ENCODE measurements around the gene GHITM.
A peak's percentile ranks its signal among the peaks of the same experiment; 100 is the strongest.
"Not testable (repeated sequence)": the region's sequence is repeated elsewhere in the genome, so short reads cannot be mapped to it uniquely, and the experiment has no call there.

GHITM gene

GRCh38 chr10:84138478-84139125, 707 bp upstream of the GHITM start:
- in situ Hi-C loops (cut with MboI; ENCODE audit: low pct_unique_long_range_greater_than_20kb, low sequenced_read_pairs) = no loop called here
- DNase-seq = peak; percentile 9

- in situ Hi-C loops (cut with MboI; ENCODE audit: low pct_unique_long_range_greater_than_20kb, low sequenced_read_pairs) = no loop called here
- DNase-seq = no peak
These were observed 699 bp downstream of the GHITM start for GRCh38 chr10:84140036-84140379.

- in situ Hi-C loops (cut with MboI; ENCODE audit: low pct_unique_long_range_greater_than_20kb, low sequenced_read_pairs) = no loop called here
- DNase-seq = no peak
These were observed 8.0 kb downstream of the GHITM start for GRCh38 chr10:84147347-84147746.

- DNase-seq = peak; percentile 53
- in situ Hi-C loops (cut with MboI; ENCODE audit: low pct_unique_long_range_greater_than_20kb, low sequenced_read_pairs) = not testable (repeated sequence)
These were observed 8.8 kb downstream of the GHITM start for GRCh38 chr10:84148006-84148597.

GRCh38 chr10:84149854-84150253, 10.5 kb downstream of the GHITM start:
- no peak for DNase-seq
- in situ Hi-C loops (cut with MboI; ENCODE audit: low pct_unique_long_range_greater_than_20kb, low sequenced_read_pairs) = no loop called here

- DNase-seq = no peak
- in situ Hi-C loops (cut with MboI; ENCODE audit: low pct_unique_long_range_greater_than_20kb, low sequenced_read_pairs) = no loop called here
These were observed 13.5 kb downstream of the GHITM start for GRCh38 chr10:84152769-84153168.

- no peak for DNase-seq
- in situ Hi-C loops (cut with MboI; ENCODE audit: low pct_unique_long_range_greater_than_20kb, low sequenced_read_pairs) = no loop called here
These were observed 16.2 kb downstream of the GHITM start for GRCh38 chr10:84155521-84155920.

- DNase-seq = no peak
- in situ Hi-C loops (cut with MboI; ENCODE audit: low pct_unique_long_range_greater_than_20kb, low sequenced_read_pairs) = no loop called here
These were observed 16.7 kb downstream of the GHITM start for GRCh38 chr10:84156009-84156408.

- peak; percentile 59 for DNase-seq
These were observed 17.5 kb downstream of the GHITM start for GRCh38 chr10:84156768-84157167.

GRCh38 chr10:84158061-84158460, 18.8 kb downstream of the GHITM start:
- no peak for DNase-seq
- in situ Hi-C loops (cut with MboI; ENCODE audit: low pct_unique_long_range_greater_than_20kb, low sequenced_read_pairs) = no loop called here

More at GRCh38 chr10:84156768-84157167, 17.5 kb downstream of the GHITM start:
- in situ Hi-C loops (cut with MboI; ENCODE audit: low pct_unique_long_range_greater_than_20kb, low sequenced_read_pairs) = no loop called here

GRCh38 chr10:84158550-84158949, 19.2 kb downstream of the GHITM start:
- in situ Hi-C loops (cut with MboI; ENCODE audit: low pct_unique_long_range_greater_than_20kb, low sequenced_read_pairs) = no loop called here
- DNase-seq = no peak

GRCh38 chr10:84159076-84159685, 19.9 kb downstream of the GHITM start:
- in situ Hi-C loops (cut with MboI; ENCODE audit: low pct_unique_long_range_greater_than_20kb, low sequenced_read_pairs) = no loop called here
- no peak for DNase-seq

GRCh38 chr10:84160663-84161362, 21.5 kb downstream of the GHITM start:
- in situ Hi-C loops (cut with MboI; ENCODE audit: low pct_unique_long_range_greater_than_20kb, low sequenced_read_pairs) = no loop called here
- DNase-seq = no peak

- no peak for DNase-seq
- in situ Hi-C loops (cut with MboI; ENCODE audit: low pct_unique_long_range_greater_than_20kb, low sequenced_read_pairs) = no loop called here
These were observed 24.7 kb downstream of the GHITM start for GRCh38 chr10:84163996-84164395.

GRCh38 chr10:84164442-84164841, 25.1 kb downstream of the GHITM start:
- in situ Hi-C loops (cut with MboI; ENCODE audit: low pct_unique_long_range_greater_than_20kb, low sequenced_read_pairs) = no loop called here

GRCh38 chr10:84166620-84167288, 27.4 kb downstream of the GHITM start:
- in situ Hi-C loops (cut with MboI; ENCODE audit: low pct_unique_long_range_greater_than_20kb, low sequenced_read_pairs) = no loop called here
- DNase-seq = no peak

More at GRCh38 chr10:84164442-84164841, 25.1 kb downstream of the GHITM start:
- DNase-seq = no peak

- DNase-seq; in situ Hi-C loops (cut with MboI; ENCODE audit: low pct_unique_long_range_greater_than_20kb, low sequenced_read_pairs): not testable (repeated sequence)
These were observed 28.0 kb downstream of the GHITM start for GRCh38 chr10:84167289-84167653.

- in situ Hi-C loops (cut with MboI; ENCODE audit: low pct_unique_long_range_greater_than_20kb, low sequenced_read_pairs); DNase-seq: not testable (repeated sequence)
These were observed 29.1 kb downstream of the GHITM start for GRCh38 chr10:84168382-84168781.

GRCh38 chr10:84171237-84171636, 31.9 kb downstream of the GHITM start:
- in situ Hi-C loops (cut with MboI; ENCODE audit: low pct_unique_long_range_greater_than_20kb, low sequenced_read_pairs); DNase-seq: not testable (repeated sequence)
